HCT116 (cell line): ENCODE data around the gene C12orf50.

Experiments
- CTCF ChIP-seq, 3 experiments: fragments of 200-600 bp in 1 of 3; sonication (generic) in 1 of 3; IDR thresholded peaks in 2 of 3; conservative IDR thresholded peaks in 1 of 3; 2 replicates each; pipeline ENCODE4 v1.5.1; 2012 to 2017; ENCODE audit warnings: low read depth in 2 of 3, low read length in 2 of 3, antibody characterized with exemption in 1 of 3, borderline replicate concordance in 1 of 3, control low read depth in 1 of 3, mild to moderate bottlenecking in 1 of 3, mixed read lengths in 1 of 3, mixed run types in 1 of 3, moderate library complexity in 1 of 3; ENCODE audit not compliant: insufficient read depth in 1 of 3
- POLR2A ChIP-seq: IDR thresholded peaks from 2 replicates; pipeline ENCODE4 v1.7.0; 2011; ENCODE audit warnings: borderline replicate concordance; ENCODE audit not compliant: insufficient read depth, insufficient read length; ENCODE audit errors: extremely low read depth
- RAD21 ChIP-seq: IDR thresholded peaks from 2 replicates; pipeline ENCODE4 v1.6.1; 2012; ENCODE audit warnings: low read depth, mild to moderate bottlenecking
- ZBTB33 ChIP-seq: IDR thresholded peaks from 2 replicates; pipeline ENCODE4 v1.6.1; 2011; ENCODE audit warnings: mild to moderate bottlenecking, low read length, moderate library complexity; ENCODE audit not compliant: insufficient replicate concordance; ENCODE audit errors: extremely low read depth

- TF ChIP-seq CTCF (IDR thresholded peaks at IDR 0.05 in 2 of 3, conservative IDR thresholded peaks at IDR 0.05 in 1 of 3; ENCODE audit: borderline replicate concordance in 1 of 3, insufficient read depth in 1 of 3, low read depth in 2 of 3, low read length in 2 of 3) (no peak), POLR2A (no peak), ZBTB33 (no peak), RAD21 (no peak)
Observed at GRCh38 chr12:88006351-88006750, 22.9 kb downstream of the C12orf50 start.
